ENCODE data around the gene H3-3A. TPM values are rescaled to one million over a fixed set of nuclear protein-coding genes. Genes with fewer than 3 reads are reported as not detected.
"Not testable (repeated sequence)": the region's sequence is repeated elsewhere in the genome, so short reads cannot be mapped to it uniquely, and the experiment has no call there.

H3-3A gene
- total RNA-seq, 3 donors from 2014 or later, result 466 to 839 (median 627) TPM

- H3K4me1 ChIP-seq (ENCODE audit: low read depth), result peaks cover 13% of the 10 kb centered on the region
- no peak for DNase-seq
- no peaks in the 10 kb centered on the region for H3K9me3 ChIP-seq
- H3K36me3 ChIP-seq (ENCODE audit: low read depth), result no peaks in the 10 kb centered on the region
- ATAC-seq, result no peak
- H3K4me3 ChIP-seq, result no peak overlapping the region
- no peak for TF ChIP-seq CTCF (IDR thresholded peaks at IDR 0.05)
- intact Hi-C loops (cut with DNase I, micrococcal nuclease), result no loop called here
Observed at GRCh38 chr1:226085675-226086285, 23.3 kb downstream of the H3-3A start.

GRCh38 chr1:226086776-226087175 is 24.3 kb downstream of the H3-3A start:
- DNase-seq (no peak), ATAC-seq (no peak)
- TF ChIP-seq CTCF (IDR thresholded peaks at IDR 0.05), result no peak
- peaks cover 13% of the 10 kb centered on the region for H3K4me1 ChIP-seq (ENCODE audit: low read depth)
- intact Hi-C loops (cut with DNase I, micrococcal nuclease), result no loop called here
- no peaks in the 10 kb centered on the region for H3K36me3 ChIP-seq (ENCODE audit: low read depth)
- H3K9me3 ChIP-seq, result no peaks in the 10 kb centered on the region
- H3K4me3 ChIP-seq, result no peak overlapping the region

GRCh38 chr1:226091461-226091860 is 28.9 kb downstream of the H3-3A start:
- ATAC-seq (no peak), DNase-seq (no peak)
- intact Hi-C loops (cut with DNase I, micrococcal nuclease), result no loop called here
- Histone ChIP-seq H3K36me3 (ENCODE audit: low read depth) (no peaks in the 10 kb centered on the region), H3K9me3 (no peaks in the 10 kb centered on the region), H3K4me1 (ENCODE audit: low read depth) (no peaks in the 10 kb centered on the region), H3K4me3 (no peak overlapping the region)
- TF ChIP-seq CTCF (IDR thresholded peaks at IDR 0.05), result no peak

GRCh38 chr1:226092048-226092820 is 29.7 kb downstream of the H3-3A start:
- intact Hi-C loops (cut with DNase I, micrococcal nuclease); H3K4me1 ChIP-seq (ENCODE audit: low read depth); H3K9me3 ChIP-seq; ATAC-seq; DNase-seq; H3K36me3 ChIP-seq (ENCODE audit: low read depth); H3K4me3 ChIP-seq: not testable (repeated sequence)

DNA sequence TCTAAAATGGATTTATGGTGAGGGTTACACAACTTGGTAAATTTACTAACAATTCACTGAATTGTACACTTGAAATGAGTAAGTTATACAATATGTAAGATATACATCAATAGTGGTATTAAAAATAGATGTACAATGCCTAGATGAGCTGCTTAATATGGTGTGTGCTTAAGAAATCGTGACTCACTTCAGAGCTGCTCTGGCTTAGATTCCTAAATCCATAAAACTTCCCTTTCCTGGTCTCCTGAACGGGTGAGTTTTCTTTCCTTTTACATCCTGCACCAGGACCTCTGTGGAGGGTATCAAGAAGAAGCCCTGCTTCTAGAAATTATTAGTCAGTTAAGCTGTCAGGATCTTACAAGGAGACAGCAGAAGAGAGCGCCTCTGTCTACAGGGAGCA is 30.4 kb downstream of the H3-3A start:
- DNase-seq, result no peak
- Histone ChIP-seq H3K4me3 (no peak overlapping the region), H3K9me3 (no peaks in the 10 kb centered on the region), H3K4me1 (ENCODE audit: low read depth) (no peaks in the 10 kb centered on the region), H3K36me3 (ENCODE audit: low read depth) (no peaks in the 10 kb centered on the region)
- intact Hi-C loops (cut with DNase I, micrococcal nuclease), result no loop called here
- peak; percentile 34 for ATAC-seq
- no peak for TF ChIP-seq CTCF (IDR thresholded peaks at IDR 0.05)

DNA sequence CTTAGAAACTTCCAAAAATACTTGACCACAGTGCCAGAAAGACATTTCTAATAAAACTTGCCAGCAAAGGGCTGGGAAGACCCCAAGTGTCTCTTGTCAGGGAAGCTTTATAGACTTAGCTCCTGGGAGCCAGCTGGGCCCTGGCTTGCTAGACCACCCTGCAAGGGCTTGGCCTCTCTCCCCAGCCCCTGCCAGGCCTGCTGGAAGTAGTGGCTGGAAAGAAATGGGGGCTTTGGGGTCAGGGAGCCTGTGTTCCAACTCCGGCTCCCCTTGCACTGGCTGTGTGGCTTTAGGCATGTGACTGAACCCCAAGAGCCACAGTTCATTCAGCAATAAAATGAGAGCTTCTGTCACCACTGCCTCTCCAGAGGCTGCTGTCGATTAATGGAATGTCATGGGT is 31.1 kb downstream of the H3-3A start:
- TF ChIP-seq CTCF (IDR thresholded peaks at IDR 0.05), result no peak
- H3K36me3 ChIP-seq (ENCODE audit: low read depth), result no peaks in the 10 kb centered on the region
- peak in 1 of 3 donors; percentile 23 for DNase-seq
- no peaks in the 10 kb centered on the region for H3K4me1 ChIP-seq (ENCODE audit: low read depth)
- H3K9me3 ChIP-seq, result no peaks in the 10 kb centered on the region
- intact Hi-C loops (cut with DNase I, micrococcal nuclease), result no loop called here
- ATAC-seq, result no peak
- no peak overlapping the region for H3K4me3 ChIP-seq
